ENCODE measurements around the gene PSD4.

GRCh38 chr2:113240150-113240914 is 66.6 kb downstream of the PSD4 start:
- TF ChIP-seq CTCF (IDR thresholded peaks at IDR 0.05; ENCODE audit: low read depth, low read length) (no peak), EZH2phosphoT487 (IDR thresholded peaks at IDR 0.05; ENCODE audit: low read depth) (no peak)
